ENCODE data around the gene WASL.

WASL gene

DNA sequence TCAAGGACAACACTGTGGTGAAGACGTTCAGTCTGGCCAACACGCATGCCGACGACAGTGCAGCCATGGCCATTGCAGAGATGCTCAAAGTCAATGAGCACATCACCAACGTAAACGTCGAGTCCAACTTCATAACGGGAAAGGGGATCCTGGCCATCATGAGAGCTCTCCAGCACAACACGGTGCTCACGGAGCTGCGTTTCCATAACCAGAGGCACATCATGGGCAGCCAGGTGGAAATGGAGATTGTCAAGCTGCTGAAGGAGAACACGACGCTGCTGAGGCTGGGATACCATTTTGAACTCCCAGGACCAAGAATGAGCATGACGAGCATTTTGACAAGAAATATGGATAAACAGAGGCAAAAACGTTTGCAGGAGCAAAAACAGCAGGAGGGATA, 86.5 kb downstream of the WASL start:
- no peaks in the 10 kb centered on the region for H3K36me3 ChIP-seq (ENCODE audit: control insufficient read depth, insufficient read depth, low read length)
- H3K4me3 ChIP-seq (ENCODE audit: low read length): no peak overlapping the region
- no peak overlapping the region for H3K9ac ChIP-seq (ENCODE audit: low read length)
- no peaks in the 10 kb centered on the region for H3K9me3 ChIP-seq (ENCODE audit: control insufficient read depth, low read length)
- no peaks in the 10 kb centered on the region for H3K4me1 ChIP-seq (ENCODE audit: control insufficient read depth, insufficient read depth, low read length)
- no peaks in the 10 kb centered on the region for H3K27me3 ChIP-seq (ENCODE audit: control insufficient read depth, insufficient read depth, low read length)

DNA sequence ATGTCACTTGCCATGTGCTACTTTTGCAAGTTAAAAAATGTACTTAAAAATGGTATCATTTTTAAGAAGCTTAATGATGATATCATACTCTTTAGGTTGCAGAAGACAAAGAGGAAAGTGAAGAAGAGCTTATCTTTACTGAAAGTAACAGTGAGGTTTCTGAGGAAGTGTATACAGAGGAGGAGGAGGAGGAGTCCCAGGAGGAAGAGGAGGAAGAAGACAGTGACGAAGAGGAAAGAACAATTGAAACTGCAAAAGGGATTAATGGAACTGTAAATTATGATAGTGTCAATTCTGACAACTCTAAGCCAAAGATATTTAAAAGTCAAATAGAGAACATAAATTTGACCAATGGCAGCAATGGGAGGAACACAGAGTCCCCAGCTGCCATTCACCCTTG, 87.0 kb downstream of the WASL start:
- no peaks in the 10 kb centered on the region for H3K4me1 ChIP-seq (ENCODE audit: control insufficient read depth, insufficient read depth, low read length)
- no peaks in the 10 kb centered on the region for H3K36me3 ChIP-seq (ENCODE audit: control insufficient read depth, insufficient read depth, low read length)
- H3K4me3 ChIP-seq (ENCODE audit: low read length): no peak overlapping the region
- H3K9me3 ChIP-seq (ENCODE audit: control insufficient read depth, low read length): no peaks in the 10 kb centered on the region
- no peak overlapping the region for H3K9ac ChIP-seq (ENCODE audit: low read length)
- no peaks in the 10 kb centered on the region for H3K27me3 ChIP-seq (ENCODE audit: control insufficient read depth, insufficient read depth, low read length)

GRCh38 chr7:123660514-123661354, 88.1 kb downstream of the WASL start:
- H3K27me3 ChIP-seq (ENCODE audit: control insufficient read depth, insufficient read depth, low read length): no peaks in the 10 kb centered on the region
- no peaks in the 10 kb centered on the region for H3K4me1 ChIP-seq (ENCODE audit: control insufficient read depth, insufficient read depth, low read length)
- H3K9me3 ChIP-seq (ENCODE audit: control insufficient read depth, low read length): no peaks in the 10 kb centered on the region
- H3K4me3 ChIP-seq (ENCODE audit: low read length): no peak overlapping the region
- no peaks in the 10 kb centered on the region for H3K36me3 ChIP-seq (ENCODE audit: control insufficient read depth, insufficient read depth, low read length)
- H3K9ac ChIP-seq (ENCODE audit: low read length): no peak overlapping the region

GRCh38 chr7:123658023-123658422, 90.8 kb downstream of the WASL start:
- H3K27me3 ChIP-seq (ENCODE audit: control insufficient read depth, insufficient read depth, low read length): no peaks in the 10 kb centered on the region
- no peaks in the 10 kb centered on the region for H3K9me3 ChIP-seq (ENCODE audit: control insufficient read depth, low read length)
- no peaks in the 10 kb centered on the region for H3K36me3 ChIP-seq (ENCODE audit: control insufficient read depth, insufficient read depth, low read length)
- no peaks in the 10 kb centered on the region for H3K4me1 ChIP-seq (ENCODE audit: control insufficient read depth, insufficient read depth, low read length)
- no peak overlapping the region for H3K9ac ChIP-seq (ENCODE audit: low read length)
- H3K4me3 ChIP-seq (ENCODE audit: low read length): no peak overlapping the region

- H3K4me3 ChIP-seq (ENCODE audit: low read length): no peak overlapping the region
- H3K9me3 ChIP-seq (ENCODE audit: control insufficient read depth, low read length): no peaks in the 10 kb centered on the region
- no peaks in the 10 kb centered on the region for H3K4me1 ChIP-seq (ENCODE audit: control insufficient read depth, insufficient read depth, low read length)
- H3K27me3 ChIP-seq (ENCODE audit: control insufficient read depth, insufficient read depth, low read length): no peaks in the 10 kb centered on the region
- H3K36me3 ChIP-seq (ENCODE audit: control insufficient read depth, insufficient read depth, low read length): no peaks in the 10 kb centered on the region
- no peak overlapping the region for H3K9ac ChIP-seq (ENCODE audit: low read length)
These were observed 91.5 kb downstream of the WASL start for GRCh38 chr7:123657304-123657685.

DNA sequence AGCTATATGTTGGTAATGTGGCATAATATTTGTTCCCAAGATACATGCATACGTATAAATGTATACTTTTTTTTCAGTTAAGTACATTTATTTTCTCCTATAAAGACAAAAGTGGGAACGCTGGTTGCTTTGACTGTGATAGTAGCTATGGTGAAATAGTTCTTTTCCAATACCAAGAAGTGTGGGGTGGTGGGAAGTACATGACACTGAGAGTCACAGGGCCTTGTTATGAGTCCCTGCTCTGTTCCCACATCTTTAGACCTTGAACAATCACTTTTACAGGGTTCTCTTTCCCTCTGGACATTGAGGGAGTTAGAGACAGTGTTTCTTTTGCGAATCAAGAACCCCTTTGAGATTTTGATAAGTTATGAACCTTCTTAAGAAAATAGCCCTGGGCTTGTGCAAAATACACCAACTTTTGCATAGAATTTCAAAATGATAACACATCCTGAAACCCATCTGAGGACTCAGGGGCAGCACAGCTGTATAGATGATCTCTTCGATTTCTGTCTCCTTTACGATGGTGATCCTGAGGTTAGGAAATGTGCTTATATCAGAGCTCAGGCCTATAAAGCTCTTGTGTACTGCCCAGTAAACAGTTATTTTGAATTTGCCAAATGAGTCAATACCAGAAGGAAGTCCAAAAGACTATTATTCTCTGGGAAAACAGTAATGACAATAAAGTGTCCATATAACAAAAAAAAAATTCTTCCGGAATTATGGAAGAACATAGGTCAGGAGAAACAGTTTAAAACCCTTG, 92.1 kb downstream of the WASL start:
- Histone ChIP-seq H3K9ac (ENCODE audit: low read length) (no peak overlapping the region), H3K4me3 (ENCODE audit: low read length) (no peak overlapping the region)

DNA sequence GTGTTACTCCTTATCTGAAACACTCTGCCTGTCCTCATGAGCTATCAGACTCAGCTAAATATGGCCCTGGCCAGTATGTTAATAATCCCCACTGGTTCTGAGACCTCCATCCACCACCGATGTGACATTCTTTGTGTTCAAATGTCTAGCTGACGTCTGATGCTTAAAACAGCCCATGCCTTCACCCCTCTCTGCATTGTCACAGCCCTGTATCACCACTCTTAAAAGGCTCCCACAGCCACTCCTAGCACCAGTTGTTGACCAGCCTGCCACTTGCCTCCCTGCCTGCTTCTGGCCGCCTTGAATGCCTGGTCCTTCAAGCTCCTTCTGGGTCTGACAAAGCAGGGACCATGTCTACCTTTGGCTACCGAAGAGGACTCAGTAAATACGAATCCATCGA, 93.2 kb downstream of the WASL start, which contains the start of gene LMOD2:
LMOD2 (plus strand) TSS at position 253 of the 400 bp plus-strand sequence; CDS start at position 351, 98 bp downstream.
- no peaks in the 10 kb centered on the region for H3K36me3 ChIP-seq (ENCODE audit: control insufficient read depth, insufficient read depth, low read length)
- H3K4me1 ChIP-seq (ENCODE audit: control insufficient read depth, insufficient read depth, low read length): no peaks in the 10 kb centered on the region
- no peak within 1 kb of the TSS for H3K4me3 ChIP-seq (ENCODE audit: low read length)
- no peak within 1 kb of the TSS for H3K9ac ChIP-seq (ENCODE audit: low read length)
- no peaks in the 10 kb centered on the region for H3K9me3 ChIP-seq (ENCODE audit: control insufficient read depth, low read length)
- H3K27me3 ChIP-seq (ENCODE audit: control insufficient read depth, insufficient read depth, low read length): no peaks in the 10 kb centered on the region

More for the DNA sequence above, 92.1 kb downstream of the WASL start:
- Histone ChIP-seq H3K4me1 (ENCODE audit: control insufficient read depth, insufficient read depth, low read length) (no peaks in the 10 kb centered on the region), H3K36me3 (ENCODE audit: control insufficient read depth, insufficient read depth, low read length) (no peaks in the 10 kb centered on the region), H3K9me3 (ENCODE audit: control insufficient read depth, low read length) (no peaks in the 10 kb centered on the region), H3K27me3 (ENCODE audit: control insufficient read depth, insufficient read depth, low read length) (no peaks in the 10 kb centered on the region)

- Histone ChIP-seq H3K27me3 (ENCODE audit: control insufficient read depth, insufficient read depth, low read length) (no peaks in the 10 kb centered on the region), H3K9ac (ENCODE audit: low read length) (no peak overlapping the region), H3K4me1 (ENCODE audit: control insufficient read depth, insufficient read depth, low read length) (no peaks in the 10 kb centered on the region), H3K9me3 (ENCODE audit: control insufficient read depth, low read length) (no peaks in the 10 kb centered on the region), H3K4me3 (ENCODE audit: low read length) (no peak overlapping the region), H3K36me3 (ENCODE audit: control insufficient read depth, insufficient read depth, low read length) (no peaks in the 10 kb centered on the region)
These were observed 95.6 kb downstream of the WASL start for GRCh38 chr7:123653162-123653561.

DNA sequence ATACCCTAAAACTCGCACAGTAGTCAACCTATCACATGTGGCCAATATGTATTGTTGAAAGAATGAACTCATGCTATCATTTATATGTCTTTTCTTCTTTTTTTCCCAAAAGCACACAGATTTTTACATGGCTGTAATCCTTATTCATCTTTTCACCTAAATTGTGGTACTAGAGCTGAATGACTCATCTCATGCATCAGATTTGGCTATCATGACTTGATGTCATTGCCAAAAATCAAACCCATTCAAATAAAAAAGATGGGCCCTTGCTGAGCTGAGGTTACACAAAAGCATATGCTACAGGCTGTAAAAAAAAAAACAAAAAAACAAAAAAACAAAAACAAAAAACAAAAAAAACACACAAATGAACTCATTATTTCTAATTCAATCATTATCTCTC, 96.4 kb downstream of the WASL start:
- Histone ChIP-seq H3K9me3 (ENCODE audit: control insufficient read depth, low read length) (no peaks in the 10 kb centered on the region), H3K36me3 (ENCODE audit: control insufficient read depth, insufficient read depth, low read length) (no peaks in the 10 kb centered on the region), H3K4me3 (ENCODE audit: low read length) (no peak overlapping the region), H3K27me3 (ENCODE audit: control insufficient read depth, insufficient read depth, low read length) (no peaks in the 10 kb centered on the region), H3K9ac (ENCODE audit: low read length) (no peak overlapping the region), H3K4me1 (ENCODE audit: control insufficient read depth, insufficient read depth, low read length) (no peaks in the 10 kb centered on the region)

DNA sequence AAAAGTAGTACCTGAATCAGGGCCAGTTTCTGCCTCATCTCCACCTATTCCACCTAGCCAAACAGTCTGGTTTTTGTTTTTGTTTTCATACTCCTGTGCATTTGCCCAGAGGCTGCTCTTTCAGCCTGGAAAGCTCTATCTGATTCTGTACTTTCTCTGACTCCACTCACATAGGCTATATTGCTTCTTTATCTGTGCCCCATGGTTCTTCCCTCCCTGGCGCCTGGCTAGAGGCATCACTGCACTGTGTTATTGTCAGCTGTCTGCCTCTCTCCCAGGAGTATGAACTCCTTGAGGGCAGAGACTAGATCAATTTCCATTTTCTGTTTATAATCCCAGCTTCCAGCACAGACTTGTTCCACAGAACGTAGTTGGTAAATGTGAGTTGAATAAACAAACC, 98.2 kb downstream of the WASL start:
- no peaks in the 10 kb centered on the region for H3K9me3 ChIP-seq (ENCODE audit: control insufficient read depth, low read length)
- no peaks in the 10 kb centered on the region for H3K27me3 ChIP-seq (ENCODE audit: control insufficient read depth, insufficient read depth, low read length)
- H3K4me3 ChIP-seq (ENCODE audit: low read length): no peak overlapping the region
- no peak overlapping the region for H3K9ac ChIP-seq (ENCODE audit: low read length)
- no peaks in the 10 kb centered on the region for H3K4me1 ChIP-seq (ENCODE audit: control insufficient read depth, insufficient read depth, low read length)
- H3K36me3 ChIP-seq (ENCODE audit: control insufficient read depth, insufficient read depth, low read length): no peaks in the 10 kb centered on the region

DNA sequence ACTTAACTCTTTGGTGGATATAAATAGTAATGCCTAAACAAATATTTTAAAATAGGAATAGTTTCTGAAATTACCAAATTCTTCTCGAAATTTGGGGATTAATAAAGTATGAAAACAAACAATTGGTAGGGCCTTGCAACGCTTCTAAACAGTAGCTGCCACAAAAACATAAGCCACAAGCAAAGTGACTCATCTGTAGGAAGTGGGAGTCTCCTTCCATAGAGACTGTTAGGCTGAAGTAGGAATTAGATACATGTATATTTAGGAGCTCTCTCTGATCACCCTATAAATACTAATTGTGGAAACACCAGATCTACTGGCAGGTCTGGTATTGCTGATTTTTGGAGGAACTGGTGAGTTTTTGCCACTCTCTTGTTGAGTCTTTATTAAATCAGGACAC, 98.8 kb downstream of the WASL start:
- Histone ChIP-seq H3K4me1 (ENCODE audit: control insufficient read depth, insufficient read depth, low read length) (no peaks in the 10 kb centered on the region), H3K9ac (ENCODE audit: low read length) (no peak overlapping the region), H3K36me3 (ENCODE audit: control insufficient read depth, insufficient read depth, low read length) (no peaks in the 10 kb centered on the region), H3K4me3 (ENCODE audit: low read length) (no peak overlapping the region), H3K9me3 (ENCODE audit: control insufficient read depth, low read length) (no peaks in the 10 kb centered on the region), H3K27me3 (ENCODE audit: control insufficient read depth, insufficient read depth, low read length) (peaks cover 2% of the 10 kb centered on the region)

GRCh38 chr7:123647106-123647730, 101.6 kb downstream of the WASL start:
- no peak overlapping the region for H3K9ac ChIP-seq (ENCODE audit: low read length)
- peaks cover 9% of the 10 kb centered on the region for H3K27me3 ChIP-seq (ENCODE audit: control insufficient read depth, insufficient read depth, low read length)
- no peak overlapping the region for H3K4me3 ChIP-seq (ENCODE audit: low read length)
- no peaks in the 10 kb centered on the region for H3K9me3 ChIP-seq (ENCODE audit: control insufficient read depth, low read length)
- no peaks in the 10 kb centered on the region for H3K36me3 ChIP-seq (ENCODE audit: control insufficient read depth, insufficient read depth, low read length)
- H3K4me1 ChIP-seq (ENCODE audit: control insufficient read depth, insufficient read depth, low read length): no peaks in the 10 kb centered on the region

All from mucosa of stomach (tissue), 1 donor.